A549 (cell line): ENCODE results near the gene EIF4A2. TPM values are rescaled to one million over a fixed set of nuclear protein-coding genes. Genes with fewer than 3 reads are reported as not detected.
"Not testable (repeated sequence)": the region's sequence is repeated elsewhere in the genome, so short reads cannot be mapped to it uniquely, and the experiment has no call there.

ENCODE experiments used
- ATAC-seq, 2 experiments: fragments of 200-7000 bp in 1 of 2; fragments of >200 bp in 1 of 2; cut with Nextera tagmentation in 1 of 2; cut with Tn5 transposase in 1 of 2; 3 replicates each; pipeline versions ENCODE4 v1.8.0 to v1.9.1; 2018 to 2020; ENCODE audit warnings: mild to moderate bottlenecking in 1 of 2, moderate library complexity in 1 of 2
- CTCF ChIA-PET: fragments of 300-600 bp; sonication (Branson Sonifier 250); formaldehyde crosslinking; extraction: SDS; loops from one replicate; lab custom pipeline; 2021; ENCODE audit warnings: antibody characterized with exemption, inconsistent platforms; lab: Yijun Ruan, JAX
- POLR2A ChIA-PET: fragments of 350-600 bp; formaldehyde crosslinking; extraction: SDS; loops from one replicate; lab custom pipeline; 2021; ENCODE audit warnings: antibody characterized with exemption, inconsistent platforms; lab: Yijun Ruan, JAX
- DNase-seq, 2 experiments: peaks; one replicate each; pipeline versions ENCODE4 v3.0.0 to v3.0.0-alpha.2; 2011 to 2016; ENCODE audit warnings: low read depth in 1 of 2, low spot score in 1 of 2
- FAIRE-seq: peaks from 2 replicates; lab custom pipeline; 2011; peaks lifted over from hg19 to GRCh38; lab: Jason Lieb, UNC
- H3K27ac ChIP-seq, 2 experiments: fragments of >200 bp; sonication (Bioruptor Twin); formaldehyde crosslinking; 3 replicates each; pipeline ENCODE4 v1.5.1; 2016 to 2017
- H3K4me1 ChIP-seq: fragments of >200 bp; sonication (Bioruptor Twin); formaldehyde crosslinking; 3 replicates; pipeline ENCODE4 v1.6.1; 2016
- H3K4me2 ChIP-seq: fragments of >200 bp; sonication (Bioruptor Twin); formaldehyde crosslinking; 3 replicates; pipeline ENCODE4 v1.6.1; 2016
- H3K4me3 ChIP-seq: fragments of >200 bp; sonication (Bioruptor Twin); formaldehyde crosslinking; 3 replicates; pipeline ENCODE4 v1.5.1; 2016
- H3K9me3 ChIP-seq: fragments of >200 bp; sonication (Bioruptor Twin); formaldehyde crosslinking; 3 replicates; pipeline ENCODE4 v1.6.1; 2016
- CHD2 ChIP-seq: fragments of 150-350 bp; IDR thresholded peaks from 2 replicates; pipeline ENCODE4 v1.6.1; 2014; ENCODE audit warnings: low read length; ENCODE audit not compliant: partially characterized antibody
- CHD4 ChIP-seq: fragments of 200-600 bp; sonication (generic); IDR thresholded peaks from 2 replicates; pipeline ENCODE4 v1.6.1; 2016; ENCODE audit warnings: antibody characterized with exemption, mild to moderate bottlenecking, borderline replicate concordance
- CTCF ChIP-seq: fragments of >200 bp; sonication (Bioruptor Twin); formaldehyde crosslinking; IDR thresholded peaks from 3 replicates; pipeline ENCODE4 v1.5.1; 2016
- HEYL ChIP-seq: fragments of 250-450 bp; sonication (Bioruptor Pico); IDR thresholded peaks from 2 replicates; pipeline ENCODE4 v1.8.0; 2021; ENCODE audit warnings: mild to moderate bottlenecking, moderate library complexity
- HOXB13 ChIP-seq: fragments of 250-450 bp; sonication (Bioruptor Pico); IDR thresholded peaks from 2 replicates; pipeline ENCODE4 v1.5.0; 2020; ENCODE audit warnings: low read depth, mild to moderate bottlenecking, moderate library complexity
- HOXB5 ChIP-seq: fragments of 250-450 bp; sonication (Bioruptor Pico); IDR thresholded peaks from 2 replicates; pipeline ENCODE4 v1.5.0; 2020; ENCODE audit warnings: mild to moderate bottlenecking, moderate library complexity
- JUN ChIP-seq, 2 experiments: fragments of >200 bp; sonication (Bioruptor Twin); formaldehyde crosslinking; IDR thresholded peaks; 2 replicates in 1 of 2; 3 replicates in 1 of 2; pipeline ENCODE4 v1.6.1; 2016 to 2017
- MAFK ChIP-seq: fragments of 450-650 bp; IDR thresholded peaks from 2 replicates; pipeline ENCODE4 v1.6.1; 2014; ENCODE audit not compliant: partially characterized antibody
- NFE2L2 ChIP-seq: fragments of 150-350 bp; conservative IDR thresholded peaks from 2 replicates; pipeline ENCODE4 v1.6.1; 2014; ENCODE audit warnings: low read length
- NPAS2 ChIP-seq: fragments of 250-450 bp; sonication (Bioruptor Pico); IDR thresholded peaks from 2 replicates; pipeline ENCODE4 v1.8.0; 2022; ENCODE audit warnings: mild to moderate bottlenecking, moderate library complexity, borderline replicate concordance
- RAD21 ChIP-seq, 2 experiments: fragments of >200 bp in 1 of 2; sonication (Bioruptor Twin) in 1 of 2; formaldehyde crosslinking in 1 of 2; IDR thresholded peaks in 1 of 2; conservative IDR thresholded peaks in 1 of 2; 2 replicates in 1 of 2; 3 replicates in 1 of 2; pipeline ENCODE4 v1.6.1; 2012 to 2018; ENCODE audit warnings: inconsistent platforms in 1 of 2
- SMC3 ChIP-seq: fragments of >200 bp; sonication (Bioruptor Twin); formaldehyde crosslinking; IDR thresholded peaks from 3 replicates; pipeline ENCODE4 v1.6.1; 2018; ENCODE audit warnings: inconsistent platforms
- WGBS: methylation state at CpG from one replicate; pipeline ENCODE4 v1.1.6; 2017; ENCODE audit errors: missing lambda C conversion rate; 5-methylcytosine and 5-hydroxymethylcytosine counted together
- polyA plus RNA-seq, 4 experiments: library from polyadenylated mRNA; depleted of rRNA in 3 of 4; stranded (reverse); fragments of >200 nt; fragmentation: RNase III in 1 of 4; extraction: RNeasy Plus Mini Kit Qiagen cat#74134 plus additional on column Dnase treatment in 1 of 4; gene quantifications; 2 replicates in 3 of 4; 3 replicates in 1 of 4; pipeline ENCODE4 v1.2.3, GENCODE V29; 2011 to 2017
- TF ChIP-seq, protein P1 (sequence below): fragments of >200 bp; sonication (Bioruptor Twin); formaldehyde crosslinking; IDR thresholded peaks from 2 replicates; pipeline ENCODE4 v1.6.1; 2016
- TF ChIP-seq, protein P2 (sequence below): IDR thresholded peaks from 2 replicates; pipeline ENCODE4 v1.6.1; 2012

The EIF4A2 gene
- polyA plus RNA-seq, 2 of the 4 experiments (the other 2 are of a cell fraction): 172 to 493 TPM

DNA sequence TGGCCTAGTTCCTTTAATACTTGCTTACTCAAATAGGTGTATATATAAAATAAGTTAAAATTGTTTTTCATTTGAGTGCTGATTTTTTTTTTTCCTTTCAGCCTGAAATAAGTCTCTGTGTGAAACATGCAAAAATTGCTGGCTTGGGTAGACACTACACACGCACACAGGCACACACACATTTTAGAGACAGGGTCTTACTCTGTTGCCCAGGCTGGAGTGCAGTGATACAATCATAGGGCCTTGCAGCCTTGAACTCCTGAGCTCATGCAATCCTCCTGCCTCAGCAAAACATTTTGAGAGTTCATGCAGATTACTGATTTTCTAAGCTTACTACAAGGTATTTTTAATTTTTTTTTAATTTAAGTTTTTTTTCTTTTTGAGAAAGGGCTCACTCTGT, 35.6 kb downstream of the EIF4A2 start:
- POLR2A ChIA-PET: no interaction called here
- TF ChIP-seq NFE2L2: no peak
- TF ChIP-seq HOXB13 (CRISPR knock-in tag): no peak
- TF ChIP-seq, protein P1, sequence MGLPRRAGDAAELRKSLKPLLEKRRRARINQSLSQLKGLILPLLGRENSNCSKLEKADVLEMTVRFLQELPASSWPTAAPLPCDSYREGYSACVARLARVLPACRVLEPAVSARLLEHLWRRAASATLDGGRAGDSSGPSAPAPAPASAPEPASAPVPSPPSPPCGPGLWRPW: no peak
- TF ChIP-seq CHD4: no peak
- TF ChIP-seq HOXB5 (CRISPR knock-in tag): no peak
- TF ChIP-seq HEYL (CRISPR knock-in tag): no peak
- TF ChIP-seq SMC3: no peak
- TF ChIP-seq MAFK: no peak
- no peaks in the 10 kb centered on the region for H3K9me3 ChIP-seq
- H3K4me3 ChIP-seq: no peak overlapping the region
- no peak for FAIRE-seq
- H3K4me2 ChIP-seq: no peak overlapping the region
- CTCF ChIA-PET: interaction anchor here (1.0 to 2.2 kb wide), 4 partner anchors 11 to 269 kb away, joined by 3 to 16 read pairs (median 4); no protein-coding TSS in a partner anchor
- no peak overlapping the region for H3K27ac ChIP-seq
- WGBS: 86% methylated on average over 1 of the region's 1 CpG
- DNase-seq: no peak
- H3K4me1 ChIP-seq: peaks cover 16% of the 10 kb centered on the region; the same call in 2 of the 3 replicates
- ATAC-seq: no peak

GRCh38 chr3:186821429-186822387, 38.3 kb downstream of the EIF4A2 start:
- Histone ChIP-seq H3K4me2 (no peak overlapping the region), H3K27ac (no peak overlapping the region), H3K9me3 (no peaks in the 10 kb centered on the region), H3K4me3 (no peak overlapping the region), H3K4me1 (peaks cover 10% of the 10 kb centered on the region; the same call in 1 of the 3 replicates)
- ChIA-PET POLR2A (interaction anchor here (1.4 kb wide), 1 partner anchor 38 kb away, joined by 4 read pairs; the partner anchor contains the start of gene EIF4A2), CTCF (interaction anchor here (0.7 to 3.0 kb wide), 24 partner anchors 11 to 768 kb away, joined by 3 to 34 read pairs (median 4); partner anchors contain the start of genes AHSG, DNAJB11 and RFC4)
- DNase-seq (peak in 1 of 2 experiments; percentile 56), ATAC-seq (peak in 1 of 2 experiments; percentile 59; a peak in 3 of 6 replicates), FAIRE-seq (no peak)
- 39% methylated on average over 11 of the region's 11 CpGs for WGBS
- TF ChIP-seq, protein P2, sequence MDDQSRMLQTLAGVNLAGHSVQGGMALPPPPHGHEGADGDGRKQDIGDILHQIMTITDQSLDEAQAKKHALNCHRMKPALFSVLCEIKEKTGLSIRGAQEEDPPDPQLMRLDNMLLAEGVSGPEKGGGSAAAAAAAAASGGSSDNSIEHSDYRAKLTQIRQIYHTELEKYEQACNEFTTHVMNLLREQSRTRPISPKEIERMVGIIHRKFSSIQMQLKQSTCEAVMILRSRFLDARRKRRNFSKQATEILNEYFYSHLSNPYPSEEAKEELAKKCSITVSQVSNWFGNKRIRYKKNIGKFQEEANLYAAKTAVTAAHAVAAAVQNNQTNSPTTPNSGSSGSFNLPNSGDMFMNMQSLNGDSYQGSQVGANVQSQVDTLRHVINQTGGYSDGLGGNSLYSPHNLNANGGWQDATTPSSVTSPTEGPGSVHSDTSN: no peak
- TF ChIP-seq JUN (IDR thresholded peaks at IDR 0.05) (no peak), CTCF (peak; percentile 64), RAD21 (conservative IDR thresholded peaks at IDR 0.05 in 1 of 2, IDR thresholded peaks at IDR 0.05 in 1 of 2) (peak; percentile 70 to 75), SMC3 (peak; percentile 33; the same call in 1 of the 3 replicates)

- H3K4me2 ChIP-seq, H3K27ac ChIP-seq, H3K4me3 ChIP-seq, ATAC-seq, DNase-seq, POLR2A ChIA-PET, H3K9me3 ChIP-seq, FAIRE-seq: not testable (repeated sequence)
- CTCF ChIA-PET: interaction anchor here (1.0 to 3.0 kb wide), 11 partner anchors 17 to 768 kb away, joined by 3 to 34 read pairs (median 4); partner anchors contain the start of genes AHSG and DNAJB11
- 5% methylated on average over 1 of the region's 1 CpG for WGBS
- H3K4me1 ChIP-seq: peaks cover 10% of the 10 kb centered on the region; the same call in 1 of the 3 replicates
Observed at GRCh38 chr3:186822388-186822759, 39.0 kb downstream of the EIF4A2 start.

- H3K9me3 ChIP-seq: no peaks in the 10 kb centered on the region
- POLR2A ChIA-PET: no interaction called here
- no peak for ATAC-seq
- H3K4me2 ChIP-seq: no peak overlapping the region
- CTCF ChIA-PET: interaction anchor here (0.7 to 3.0 kb wide), 3 partner anchors 15 to 316 kb away, joined by 3 to 34 read pairs (median 9); partner anchors contain the start of gene AHSG
- H3K4me1 ChIP-seq: peaks cover 10% of the 10 kb centered on the region; the same call in 1 of the 3 replicates
- WGBS: 54% methylated on average over 2 of the region's 2 CpGs
- TF ChIP-seq CHD2 (no peak), NPAS2 (CRISPR knock-in tag) (no peak), RAD21 (conservative IDR thresholded peaks at IDR 0.05 in 1 of 2, IDR thresholded peaks at IDR 0.05 in 1 of 2) (no peak), CHD4 (no peak)
- no peak for DNase-seq
- FAIRE-seq: no peak
- no peak overlapping the region for H3K4me3 ChIP-seq
- H3K27ac ChIP-seq: no peak overlapping the region
Observed at GRCh38 chr3:186823386-186823785, 40.0 kb downstream of the EIF4A2 start.
